Hematopoietic multipotent progenitor cell treated with erythropoietin and hydrocortisone succinate and interleukin-3 and kit ligand, for 15 days (in vitro differentiated cells): ENCODE measurements around the gene HCN2.
A peak's percentile ranks its signal among the peaks of the same experiment; 100 is the strongest.

Source experiments
- DNase-seq: peaks from one replicate; pipeline ENCODE4 v3.0.0-alpha.2; 2015; ENCODE audit warnings: low spot score

The HCN2 gene

DNA sequence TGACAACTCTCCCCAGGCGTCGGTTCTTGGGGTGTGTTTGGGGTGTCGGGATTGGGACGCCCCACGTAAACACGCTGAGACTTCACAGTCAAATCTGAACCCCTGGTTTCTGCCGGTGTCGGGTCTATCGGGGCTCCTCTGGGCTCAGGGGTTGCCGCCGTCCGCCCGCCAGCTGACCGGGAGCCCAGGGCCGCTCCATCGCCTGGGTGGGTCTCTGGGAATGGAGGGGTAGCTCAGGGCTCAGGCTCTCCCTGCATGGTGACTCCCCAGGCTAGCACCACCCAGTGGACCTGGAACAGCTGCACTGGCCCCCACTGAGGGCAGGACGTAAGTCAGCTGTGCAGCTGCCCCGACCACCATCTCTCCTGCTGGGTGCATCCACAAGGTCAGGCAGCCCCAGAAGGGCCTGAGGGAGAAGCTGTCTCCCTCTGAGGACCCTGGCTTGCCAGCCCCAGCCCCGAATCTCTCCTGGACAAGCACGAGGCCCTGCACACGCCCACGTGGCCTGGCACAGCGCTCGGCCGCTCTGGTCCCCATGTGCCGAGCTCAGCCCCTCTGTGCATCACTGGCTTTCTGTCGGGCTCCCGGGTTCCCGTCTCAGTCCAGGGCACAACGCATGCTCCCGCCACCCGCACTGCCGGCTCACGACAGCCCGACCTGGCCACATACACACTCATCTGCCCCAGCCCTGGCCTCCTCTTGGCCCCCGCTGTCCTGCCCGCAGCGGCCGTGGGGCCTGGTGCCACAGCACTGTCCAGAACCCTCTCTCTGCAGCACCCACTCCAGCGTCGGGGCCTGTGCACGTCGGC lies 67.3 kb downstream of the HCN2 start:
- no peak for DNase-seq

- no peak for DNase-seq
These were observed 67.9 kb downstream of the HCN2 start for GRCh38 chr19:657611-658010.

DNA sequence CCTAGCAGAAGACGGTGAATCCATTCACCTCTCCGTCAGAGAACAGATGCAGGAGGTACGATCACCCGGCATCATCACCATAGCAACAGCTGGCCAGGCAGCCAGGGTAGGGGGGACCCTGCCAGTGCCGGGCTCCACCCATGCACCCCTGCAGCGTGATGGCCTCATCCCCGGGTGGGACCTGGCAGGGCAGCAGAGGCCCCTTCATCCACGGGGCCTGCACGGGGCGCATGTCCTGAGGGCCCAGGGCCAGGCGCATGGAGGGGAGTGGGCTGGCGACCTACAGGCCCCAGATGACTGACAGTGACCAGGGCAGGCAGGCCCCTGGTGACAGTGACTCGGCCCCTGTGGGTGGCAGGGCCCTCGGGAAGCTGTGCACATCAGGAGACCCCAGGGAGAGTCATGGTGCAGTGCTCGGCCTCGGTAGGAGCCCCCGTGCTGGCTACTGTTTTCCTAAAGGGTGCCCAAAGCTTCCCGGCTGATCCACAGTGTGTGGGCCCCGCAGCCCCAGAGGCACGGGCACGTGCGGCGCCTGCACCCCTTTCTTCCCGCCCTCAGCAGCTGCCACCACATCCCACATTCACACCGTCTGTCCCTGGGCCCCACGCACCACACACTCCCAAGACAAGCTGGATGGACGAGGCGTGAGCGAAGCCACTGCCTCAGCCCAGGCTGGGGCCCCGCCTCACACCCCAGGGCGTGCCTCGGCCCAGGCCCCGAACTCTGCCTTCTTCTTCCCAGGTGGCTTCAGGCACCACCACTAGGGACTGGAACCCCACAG lies 68.6 kb downstream of the HCN2 start:
- DNase-seq, result no peak

DNA sequence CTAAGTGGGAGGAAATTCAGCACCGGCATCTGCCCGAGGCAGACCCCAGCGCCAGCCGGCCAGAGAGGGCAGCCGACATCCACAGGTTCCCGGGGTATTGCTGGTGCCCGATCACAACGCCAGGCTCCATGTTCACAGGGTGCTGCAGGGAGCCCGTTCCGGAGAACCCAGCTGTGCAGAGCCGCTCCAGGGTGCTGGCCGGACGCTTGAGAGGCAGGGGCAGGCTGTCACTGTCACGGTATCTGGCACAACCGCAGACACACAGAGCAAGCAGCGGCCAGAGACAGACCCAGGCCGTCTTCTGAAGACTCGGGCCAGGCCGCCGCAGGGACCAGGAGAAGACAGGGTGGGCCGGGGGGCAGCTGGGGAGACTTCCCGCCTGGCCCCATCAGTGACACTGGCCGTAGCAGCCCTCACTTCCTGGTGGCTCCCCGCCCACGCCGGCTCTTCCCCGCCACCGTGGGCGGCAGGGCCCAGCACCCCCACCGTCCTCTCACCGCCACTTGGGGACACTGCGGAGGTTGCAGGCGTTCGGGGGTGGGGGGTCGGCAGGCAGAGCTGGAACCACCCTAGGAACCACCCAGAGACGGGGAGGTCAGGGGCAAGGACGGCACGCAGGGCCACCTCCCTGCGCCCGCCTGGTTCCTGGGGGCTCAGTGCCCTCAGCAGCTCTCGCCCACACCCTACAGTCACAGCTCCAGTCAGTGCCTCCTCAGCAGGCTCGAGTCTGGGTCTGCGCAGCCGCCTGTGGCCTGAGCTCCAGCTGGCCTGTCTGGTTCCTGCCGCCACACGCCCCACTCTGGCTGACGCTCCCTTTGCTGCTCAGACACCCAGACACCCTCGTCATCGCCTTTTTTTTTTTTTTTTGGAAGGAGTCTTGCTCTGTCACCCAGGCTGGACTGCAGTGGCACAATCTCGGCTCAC lies 69.5 kb downstream of the HCN2 start:
- no peak for DNase-seq

DNA sequence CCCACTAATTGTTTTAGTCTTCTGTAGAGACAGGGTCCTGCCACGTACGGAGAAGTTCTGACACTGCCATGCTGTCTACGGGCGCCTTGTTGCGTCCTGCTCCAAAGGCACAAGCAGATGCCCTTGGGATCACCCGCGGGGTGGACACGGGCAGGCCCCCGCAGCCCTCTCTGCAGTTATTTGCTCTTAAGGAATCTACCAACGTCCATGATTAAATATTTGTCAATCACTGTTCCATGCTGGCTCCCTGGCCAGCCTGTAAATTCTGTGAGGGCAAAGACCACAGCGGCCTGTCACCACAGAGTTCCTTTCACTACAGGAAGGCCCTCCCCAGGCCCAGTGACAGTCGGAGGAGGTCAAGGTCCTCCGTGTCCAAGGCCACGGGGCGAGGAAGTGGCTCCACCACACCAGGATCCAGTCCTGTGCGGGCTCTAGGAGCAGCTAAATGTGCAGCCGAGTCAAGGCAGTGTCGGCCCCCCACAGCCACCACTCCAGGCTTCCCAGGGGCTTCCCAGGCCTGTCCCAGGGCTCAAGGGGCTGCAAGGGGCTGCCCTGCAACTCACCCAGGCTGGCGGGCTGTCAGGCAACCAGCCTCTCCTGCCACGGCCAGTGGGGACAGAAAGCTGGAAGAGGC lies 71.2 kb downstream of the HCN2 start:
- no peak for DNase-seq

GRCh38 chr19:661427-662196 lies 71.9 kb downstream of the HCN2 start:
- peak; percentile 42 for DNase-seq

GRCh38 chr19:662207-662961 lies 72.7 kb downstream of the HCN2 start:
- peak; percentile 17 for DNase-seq

DNA sequence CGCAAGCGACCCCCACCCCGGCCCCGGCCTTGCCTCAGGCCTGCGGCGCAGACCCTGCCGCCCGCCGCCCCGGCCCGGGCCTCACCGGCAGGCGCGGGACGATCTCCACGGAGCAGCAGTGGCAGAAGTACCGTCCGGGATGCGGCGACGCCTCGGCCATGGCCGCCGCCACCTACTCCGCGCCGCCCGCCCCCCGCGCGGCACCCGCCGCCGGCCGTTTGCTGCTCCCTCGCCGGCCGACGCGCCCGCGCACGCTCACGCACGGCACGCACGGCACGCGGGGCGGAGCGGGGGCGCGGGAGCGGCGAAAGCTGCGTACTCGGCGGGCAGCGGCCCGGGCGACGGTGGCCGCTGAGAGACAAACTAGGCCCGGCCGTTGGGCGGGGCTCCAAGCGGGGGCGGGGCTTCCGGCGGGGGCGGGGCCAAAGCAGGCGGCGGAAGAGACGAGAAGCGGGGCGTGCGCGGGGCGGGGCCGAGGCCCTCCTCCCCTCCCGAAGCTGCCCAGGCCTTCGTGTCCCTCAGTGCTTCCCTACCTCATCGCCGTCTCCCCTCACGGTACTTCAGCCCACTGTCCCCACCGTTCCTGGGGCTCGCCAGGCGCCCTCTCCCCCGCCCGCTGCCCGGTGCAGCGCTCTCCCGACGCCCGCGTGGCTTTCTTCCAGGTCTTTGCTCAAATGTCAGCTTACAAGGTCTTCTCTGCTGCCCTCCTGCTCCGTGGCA lies 73.4 kb downstream of the HCN2 start, which contains the start of gene RNF126:
RNF126 (minus strand) TSS at position 253 of the 720 bp plus-strand sequence; CDS start at position 160, 93 bp downstream.
- peak; percentile 92 for DNase-seq

GRCh38 chr19:663682-664117 lies 74.0 kb downstream of the HCN2 start:
- DNase-seq, result no peak

GRCh38 chr19:664913-665443 lies 75.3 kb downstream of the HCN2 start:
- DNase-seq, result peak; percentile 65
